ENCODE results near the gene KPNA6. TPM values are rescaled to one million over a fixed set of nuclear protein-coding genes. Genes with fewer than 3 reads are reported as not detected.

KPNA6 gene
- polyA plus RNA-seq, 3 donors, result 11.0 to 26.7 (median 20.2) TPM

- peaks cover 15% of the 10 kb centered on the region for H3K4me1 Mint-ChIP-seq
- intact Hi-C loops (cut with micrococcal nuclease), result no loop called here
- no peak overlapping the region for H3K4me3 Mint-ChIP-seq
- H3K4me3 ChIP-seq (replicated peaks in 1 of 3; ENCODE audit: low read depth in 2 of 3, low read length in 3 of 3), result no peak overlapping the region
- H4K20me1 ChIP-seq (ENCODE audit: insufficient read depth, low read length), result no peaks in the 10 kb centered on the region
- peaks cover 0 to under 1% (median under 1%) of the 10 kb centered on the region in 3 donors for H3K27me3 Mint-ChIP-seq (ENCODE audit: low read depth in 3 of 3)
- H3K27ac ChIP-seq (ENCODE audit: low read depth in 1 of 2, low read length in 2 of 2), result no peak overlapping the region
- H3K9ac ChIP-seq (ENCODE audit: insufficient read depth, low read length, poor library complexity, severe bottlenecking), result no peak overlapping the region
- H3K9me3 ChIP-seq (replicated peaks in 1 of 2; ENCODE audit: control insufficient read depth in 1 of 2, insufficient read depth in 1 of 2, low read length in 2 of 2), result no peaks in the 10 kb centered on the region
- no peak overlapping the region for H2AFZ ChIP-seq (ENCODE audit: insufficient read depth, low read depth, low read length, poor library complexity, severe bottlenecking)
- DNase-seq, result no peak
- peak overlapping the region in 2 of 7 donors; percentile 20 to 29 for H3K27ac Mint-ChIP-seq
- H3K4me2 ChIP-seq (replicated peaks; ENCODE audit: extremely low read depth, low read length, poor library complexity, severe bottlenecking), result no peak overlapping the region
- no peaks in the 10 kb centered on the region for H3K79me2 ChIP-seq (ENCODE audit: insufficient read depth, low read length)
- no peaks in the 10 kb centered on the region for H3K27me3 ChIP-seq (ENCODE audit: control insufficient read depth in 2 of 2, insufficient read depth in 2 of 2, low read length in 2 of 2)
- H3K36me3 ChIP-seq (replicated peaks in 1 of 2; ENCODE audit: control insufficient read depth in 1 of 2, insufficient read depth in 2 of 2, low read length in 2 of 2), result peaks cover 62 to 73% of the 10 kb centered on the region in 2 donors
- peaks cover 0 to 1% (median 0%) of the 10 kb centered on the region in 7 donors for H3K9me3 Mint-ChIP-seq
- TF ChIP-seq CTCF (IDR thresholded peaks at IDR 0.05), result no peak
- peaks cover 12 to 17% of the 10 kb centered on the region in 2 donors for H3K4me1 ChIP-seq (ENCODE audit: control insufficient read depth in 1 of 2, insufficient read depth in 2 of 2, low read length in 2 of 2)
- H3K36me3 Mint-ChIP-seq, result peaks cover 66 to 71% of the 10 kb centered on the region in 2 donors
Observed at GRCh38 chr1:32195972-32196823, 88.3 kb downstream of the KPNA6 start.

GRCh38 chr1:32197074-32197473 is 89.2 kb downstream of the KPNA6 start:
- Histone ChIP-seq H4K20me1 (ENCODE audit: insufficient read depth, low read length) (no peaks in the 10 kb centered on the region), H3K4me2 (replicated peaks; ENCODE audit: extremely low read depth, low read length, poor library complexity, severe bottlenecking) (no peak overlapping the region), H3K79me2 (ENCODE audit: insufficient read depth, low read length) (no peaks in the 10 kb centered on the region), H3K27me3 (ENCODE audit: control insufficient read depth in 2 of 2, insufficient read depth in 2 of 2, low read length in 2 of 2) (no peaks in the 10 kb centered on the region), H3K27ac (ENCODE audit: low read depth in 1 of 2, low read length in 2 of 2) (peak overlapping the region in 1 of 2 donors; percentile 23), H3K9me3 (replicated peaks in 1 of 2; ENCODE audit: control insufficient read depth in 1 of 2, insufficient read depth in 1 of 2, low read length in 2 of 2) (no peaks in the 10 kb centered on the region), H3K9ac (ENCODE audit: insufficient read depth, low read length, poor library complexity, severe bottlenecking) (no peak overlapping the region), H2AFZ (ENCODE audit: insufficient read depth, low read depth, low read length, poor library complexity, severe bottlenecking) (no peak overlapping the region), H3K36me3 (replicated peaks in 1 of 2; ENCODE audit: control insufficient read depth in 1 of 2, insufficient read depth in 2 of 2, low read length in 2 of 2) (peaks cover 54 to 64% of the 10 kb centered on the region in 2 donors), H3K4me3 (replicated peaks in 1 of 3; ENCODE audit: low read depth in 2 of 3, low read length in 3 of 3) (no peak overlapping the region), H3K4me1 (ENCODE audit: control insufficient read depth in 1 of 2, insufficient read depth in 2 of 2, low read length in 2 of 2) (peaks cover 21 to 24% of the 10 kb centered on the region in 2 donors)
- Mint-ChIP-seq H3K36me3 (peaks cover 57 to 62% of the 10 kb centered on the region in 2 donors), H3K4me1 (peaks cover 23% of the 10 kb centered on the region), H3K4me3 (no peak overlapping the region), H3K9me3 (peaks cover 0 to 1% (median 0%) of the 10 kb centered on the region in 7 donors), H3K27me3 (ENCODE audit: low read depth in 3 of 3) (peaks cover 0 to 7% (median 6%) of the 10 kb centered on the region in 3 donors), H3K27ac (peak overlapping the region in 3 of 7 donors; percentile 29 to 75 (median 64))
- intact Hi-C loops (cut with micrococcal nuclease), result no loop called here
- no peak for DNase-seq
- WGBS (ENCODE audit: insufficient coverage), result no CpG with 5 or more reads among the region's 1 CpG
- TF ChIP-seq CTCF (IDR thresholded peaks at IDR 0.05), result no peak
